ENCODE data around the gene GMEB1. TPM values are rescaled to one million over a fixed set of nuclear protein-coding genes. Genes with fewer than 3 reads are reported as not detected.
"Not testable (repeated sequence)": the region's sequence is repeated elsewhere in the genome, so short reads cannot be mapped to it uniquely, and the experiment has no call there.

Gene GMEB1
- total RNA-seq, 1 experiment from 2014 or later: 8.7 TPM

DNA sequence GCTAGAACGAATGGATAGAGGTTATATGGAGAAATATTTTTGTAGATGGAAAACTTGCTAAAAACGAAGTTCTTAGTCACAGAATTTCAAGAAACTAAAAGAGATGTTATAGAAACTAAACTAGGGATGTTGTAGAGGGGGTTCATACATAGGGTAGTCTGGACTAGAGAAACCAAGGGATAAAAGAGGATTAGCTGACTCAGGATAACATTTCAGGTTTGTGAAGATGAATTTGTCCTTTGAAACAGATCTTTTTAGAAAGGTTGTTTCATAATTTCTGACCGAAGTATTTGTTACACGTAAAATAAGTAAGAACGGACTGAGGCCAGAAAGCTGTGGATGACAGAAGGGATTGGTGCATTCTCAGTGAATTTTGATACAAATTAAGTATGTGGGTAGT is 81.7 kb downstream of the GMEB1 start:
- no peak for DNase-seq (ENCODE audit: low read depth)

DNA sequence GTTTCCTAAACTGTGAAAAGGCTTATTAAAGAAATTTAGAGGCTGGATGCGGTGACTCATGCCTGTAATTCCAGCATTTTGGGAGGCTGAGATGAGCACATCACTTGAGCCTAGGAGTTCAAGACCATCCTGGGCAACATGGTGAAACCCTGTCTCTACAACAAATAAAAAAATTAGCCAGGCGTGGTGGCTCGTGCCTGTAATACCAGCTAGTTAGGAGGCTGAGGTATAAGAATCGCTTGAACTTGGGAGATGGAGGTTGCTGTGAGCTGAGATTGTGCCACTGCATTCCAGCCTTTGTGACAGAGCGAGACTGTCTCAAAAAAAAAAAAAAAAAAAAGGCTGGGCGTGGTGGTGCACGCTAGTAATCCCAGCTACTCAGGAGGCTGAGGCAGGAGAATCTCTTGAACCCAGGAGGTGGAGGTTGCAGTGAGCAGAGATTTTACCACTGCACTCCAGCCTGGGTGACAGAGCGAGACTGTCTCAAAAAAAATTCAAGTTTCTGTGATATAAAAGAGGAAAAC is 82.2 kb downstream of the GMEB1 start:
- not testable (repeated sequence) for DNase-seq (ENCODE audit: low read depth)

DNA sequence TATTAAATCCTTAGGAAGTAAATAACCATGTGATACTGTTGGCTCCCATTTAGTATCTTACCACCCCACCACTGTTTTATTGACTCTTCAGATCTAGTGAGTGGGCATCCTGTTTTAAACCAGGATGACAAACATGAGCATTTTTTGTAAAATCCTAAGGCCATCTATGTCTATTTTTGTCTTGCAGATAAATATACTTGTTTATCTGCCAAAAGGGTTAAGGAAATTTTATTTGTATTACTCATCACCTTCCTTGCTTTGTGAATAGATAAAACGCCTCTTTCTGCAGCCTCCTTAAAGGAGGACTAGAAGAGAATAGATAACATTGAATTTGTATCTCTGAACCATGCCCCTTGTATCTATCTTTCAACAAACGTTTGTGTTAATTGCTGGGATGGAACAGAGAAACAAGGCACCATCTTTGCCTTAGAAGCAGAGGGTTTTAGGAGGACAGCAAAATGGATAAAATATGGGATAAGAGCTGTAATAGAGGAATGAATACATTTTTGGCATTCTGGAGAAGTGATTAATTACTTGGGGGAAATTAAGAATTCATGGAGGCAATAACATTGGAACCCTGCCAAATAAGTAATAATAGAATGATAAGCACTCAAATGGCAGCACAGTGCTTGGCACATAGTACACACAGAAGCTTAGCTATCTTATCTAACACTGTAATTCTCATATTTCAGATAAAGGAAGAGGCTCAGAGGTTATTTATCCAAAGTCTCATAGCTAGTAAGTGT is 82.9 kb downstream of the GMEB1 start:
- peak; percentile 60 for DNase-seq (ENCODE audit: low read depth)

DNA sequence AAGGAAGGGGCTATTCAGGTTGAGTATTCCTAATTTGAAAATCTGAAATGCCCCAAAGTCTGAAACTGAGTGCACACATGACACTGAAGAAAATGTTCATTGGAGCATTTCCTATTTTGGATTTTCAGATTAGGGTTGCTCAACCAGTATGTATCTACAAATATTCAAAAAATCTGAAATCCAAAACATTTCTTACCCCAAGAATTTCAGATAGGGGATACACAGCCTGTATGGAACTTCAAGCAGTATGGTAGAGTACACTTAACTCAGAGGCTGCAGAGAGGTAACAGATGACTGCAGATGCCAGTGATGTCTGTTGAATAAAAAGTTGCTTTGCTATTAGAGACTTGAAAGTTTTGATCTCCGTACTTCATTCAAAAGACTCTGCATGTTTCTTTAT is 87.1 kb downstream of the GMEB1 start:
- DNase-seq (ENCODE audit: low read depth): no peak

DNA sequence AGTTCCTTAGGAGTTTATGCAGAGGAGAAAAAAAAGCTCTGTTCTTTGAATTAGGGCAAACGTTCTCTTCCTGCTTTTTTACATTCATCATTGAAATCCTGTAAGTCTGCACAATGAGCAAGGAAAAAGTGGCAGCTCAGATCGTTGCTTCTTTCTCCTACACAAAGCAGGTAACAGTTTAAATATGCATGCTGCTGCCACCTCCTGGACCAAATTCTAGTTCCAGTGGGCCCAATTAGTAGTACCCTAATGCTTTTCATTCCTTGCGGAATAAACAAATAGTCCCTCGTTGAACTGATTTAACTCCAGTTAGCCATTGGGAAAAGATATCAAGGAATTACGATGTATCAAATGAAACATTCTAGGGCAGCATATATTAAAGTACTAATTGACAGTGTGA is 88.3 kb downstream of the GMEB1 start:
- DNase-seq (ENCODE audit: low read depth): no peak

DNA sequence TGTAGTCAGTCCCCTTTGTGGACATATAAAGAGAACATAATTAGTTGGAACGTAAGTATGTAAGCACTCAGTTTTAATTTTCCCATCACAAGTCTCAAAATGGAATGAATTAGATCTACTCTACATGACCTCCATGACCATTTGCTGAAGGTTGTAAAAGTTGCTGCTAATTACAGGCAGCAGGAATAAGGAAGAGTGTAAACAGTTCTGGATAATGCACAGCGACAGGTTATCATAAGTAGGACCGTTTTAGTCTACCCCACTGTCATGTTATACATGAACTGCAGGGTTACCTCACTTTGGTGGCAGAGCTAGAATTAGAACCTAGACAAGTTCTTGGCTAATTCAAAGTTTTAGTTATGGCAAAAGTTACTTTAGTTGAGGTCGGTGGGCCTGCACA is 89.8 kb downstream of the GMEB1 start:
- DNase-seq (ENCODE audit: low read depth): no peak

DNA sequence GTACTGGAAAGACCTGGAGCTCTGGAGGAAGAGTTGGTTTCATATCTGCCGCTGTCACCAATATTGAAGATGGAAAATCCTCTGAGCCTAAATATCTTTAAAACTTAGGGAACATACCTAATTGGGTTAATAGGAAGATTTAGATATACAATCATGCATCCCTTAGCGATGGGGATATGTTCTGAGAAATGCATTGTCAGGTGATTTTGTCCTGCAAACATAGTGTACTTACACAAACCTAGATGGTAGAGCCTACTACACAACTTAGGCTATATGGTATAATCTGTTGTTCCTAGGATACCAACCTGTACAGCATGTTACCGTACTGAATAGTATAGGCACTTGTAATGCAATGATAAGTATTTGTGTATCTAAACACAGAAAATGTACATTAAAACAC is 90.7 kb downstream of the GMEB1 start:
- no peak for DNase-seq (ENCODE audit: low read depth)

DNA sequence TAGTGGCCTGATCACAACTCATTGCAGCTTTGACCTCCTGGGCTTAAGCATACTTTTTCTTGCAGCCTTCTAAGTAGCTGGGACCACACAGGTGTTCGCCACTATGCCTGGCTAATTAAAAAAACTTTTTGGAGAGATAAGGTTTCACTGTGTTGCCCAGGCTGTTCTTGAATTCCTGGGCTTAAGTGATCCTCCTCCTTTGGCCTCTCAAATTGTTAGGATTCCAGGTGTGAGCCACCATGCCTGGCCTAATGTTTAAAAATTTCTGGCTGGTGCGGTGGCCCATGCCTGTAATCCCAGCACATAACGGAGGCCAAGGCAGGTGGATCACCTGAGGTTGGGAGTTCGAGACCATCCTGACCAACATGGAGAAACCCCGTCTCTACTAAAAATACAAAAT is 92.6 kb downstream of the GMEB1 start:
- DNase-seq (ENCODE audit: low read depth): no peak

DNA sequence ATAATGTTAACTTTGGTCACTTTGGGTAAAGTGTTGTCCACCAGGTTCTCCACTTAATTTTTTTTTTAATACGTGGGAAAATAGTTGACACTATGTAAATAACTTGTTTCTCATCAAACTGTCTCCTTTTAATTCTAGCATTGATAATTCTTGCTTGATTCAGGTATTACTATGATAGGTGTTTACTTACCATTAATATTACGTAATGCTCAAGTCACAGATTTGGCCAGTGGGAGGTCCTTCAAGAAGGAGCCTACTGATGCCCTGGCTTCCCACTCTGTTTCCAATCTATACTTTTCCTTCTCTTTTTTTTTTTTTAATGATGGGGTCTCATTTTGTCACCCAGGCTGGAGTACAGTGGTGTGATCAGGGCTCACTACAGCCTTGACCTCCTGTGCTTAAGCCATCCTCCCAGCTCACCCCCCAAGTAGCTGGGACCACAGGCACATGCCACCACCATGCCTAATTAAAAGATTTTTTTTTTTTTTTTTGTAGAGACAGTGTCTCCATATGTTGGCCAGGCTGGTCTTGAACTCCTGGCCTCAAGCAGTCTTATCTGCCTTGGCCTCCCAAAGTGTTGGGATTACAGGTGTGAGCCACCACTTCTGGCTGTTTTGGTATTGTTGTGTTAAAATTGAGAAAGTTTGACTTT is 98.1 kb downstream of the GMEB1 start:
- no peak for DNase-seq (ENCODE audit: low read depth)

Other genes starting within 250 kb of the GMEB1 start
- gene RCC1, start 162.7 kb upstream of the GMEB1 start, total RNA-seq (2014; rRNA removed): 46.4 and 53.1 TPM in 2 replicates
- gene TRNAU1AP, start 115.7 kb upstream of the GMEB1 start, total RNA-seq (2014; rRNA removed): 17.8 and 22.6 TPM in 2 replicates
- gene RAB42, start 76.5 kb upstream of the GMEB1 start, total RNA-seq (2014; rRNA removed): 1.6 and 3.0 TPM in 2 replicates
- 32.5 and 43.7 TPM in 2 replicates for gene TAF12, start 25.7 kb upstream of the GMEB1 start, total RNA-seq (2014; rRNA removed)
- not detected in 2 replicates for gene RNU11, start 20.2 kb upstream of the GMEB1 start, total RNA-seq (2014; rRNA removed)
- 53.5 and 66.7 TPM in 2 replicates for gene YTHDF2, start 68.2 kb downstream of the GMEB1 start, total RNA-seq (2014; rRNA removed)
- gene OPRD1, start 143.4 kb downstream of the GMEB1 start, total RNA-seq (2014; rRNA removed): 0.23 and 0.32 TPM in 2 replicates
- 0.11 TPM in 1 of 2 replicates, not detected in the other for gene EPB41, start 245.8 kb downstream of the GMEB1 start, total RNA-seq (2014; rRNA removed)